GM06990 (cell line): Measurements from ENCODE around the gene ANKRD40.

Experiments
- DNase-seq: peaks from one replicate; pipeline ENCODE4 v3.0.0-alpha.2; 2011; ENCODE audit not compliant: insufficient read length; ENCODE audit errors: extremely low read depth
- H3K27me3 ChIP-seq: replicated peaks from 2 replicates; pipeline ENCODE4 v1.6.0; 2011; ENCODE audit warnings: low read length; ENCODE audit not compliant: control insufficient read depth, insufficient read depth
- H3K36me3 ChIP-seq: 2 replicates; pipeline ENCODE4 v1.5.1; 2011; ENCODE audit warnings: low read length; ENCODE audit not compliant: control insufficient read depth, insufficient read depth
- H3K4me3 ChIP-seq: replicated peaks from 2 replicates; pipeline ENCODE4 v1.5.1; 2011; ENCODE audit warnings: low read depth, mild to moderate bottlenecking, control low read depth, low read length
- CTCF ChIP-seq: IDR thresholded peaks from 2 replicates; pipeline ENCODE4 v1.5.1; 2011; ENCODE audit warnings: low read length, control low read depth, mild to moderate bottlenecking, inconsistent platforms; ENCODE audit not compliant: insufficient read depth, poor library complexity, severe bottlenecking

The ANKRD40 gene

DNA sequence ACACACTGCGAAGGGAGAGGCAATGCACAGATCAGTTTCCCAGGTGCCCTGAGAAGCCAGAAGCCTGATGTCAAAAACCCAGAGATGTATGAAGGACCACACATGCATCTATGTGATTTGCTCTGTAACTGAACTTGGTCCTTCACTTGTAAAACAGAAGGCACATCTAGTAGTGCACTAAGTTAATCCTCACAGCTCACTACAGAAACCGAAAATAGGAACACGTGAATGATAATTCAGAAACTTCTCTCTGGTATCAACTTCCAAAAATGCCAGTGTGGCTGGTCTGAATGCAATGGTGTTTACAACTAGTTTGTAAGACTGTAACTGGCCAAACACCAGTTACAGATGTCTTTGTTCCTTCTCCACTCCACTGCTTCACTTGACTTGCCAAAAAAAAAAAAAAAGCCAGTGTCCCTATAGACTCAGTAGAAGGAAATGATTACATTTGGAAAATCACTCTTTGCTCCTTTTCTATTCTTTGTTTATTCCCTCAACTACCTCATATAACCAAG, 11.3 kb downstream of the ANKRD40 start:
- Histone ChIP-seq H3K27me3 (no peaks in the 10 kb centered on the region), H3K4me3 (no peak overlapping the region), H3K36me3 (peaks cover 32% of the 10 kb centered on the region)
- no peak for DNase-seq
- no peak for TF ChIP-seq CTCF

DNA sequence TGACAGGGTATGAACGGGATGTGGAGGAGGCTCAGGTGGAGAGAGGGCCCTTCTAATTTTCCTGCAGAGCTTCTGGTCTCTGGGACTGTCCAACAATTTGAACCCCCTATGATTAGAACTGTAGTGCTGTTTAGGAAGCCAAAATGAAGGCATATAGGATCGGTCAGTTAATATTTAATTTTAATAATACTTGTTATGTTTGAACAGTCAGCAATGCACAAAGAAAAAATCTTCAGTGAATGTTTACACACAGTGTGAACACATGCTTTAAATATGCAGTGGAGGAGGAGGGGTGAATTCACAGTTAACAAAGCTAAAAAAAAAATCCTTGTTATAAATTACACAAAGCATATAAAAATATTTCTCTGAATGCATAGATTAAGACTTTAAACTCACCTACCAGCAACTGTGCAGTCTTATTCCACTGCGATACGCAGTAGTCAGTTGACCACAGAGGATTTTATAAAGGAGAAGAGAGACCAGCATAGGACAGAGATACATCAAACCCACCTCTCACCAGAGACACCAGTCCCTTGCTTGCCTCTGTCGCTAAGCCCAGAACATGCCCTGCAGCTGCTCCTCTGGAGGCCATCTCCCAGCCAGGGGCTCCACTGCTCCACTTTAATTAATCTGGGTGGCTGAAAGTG, 14.6 kb downstream of the ANKRD40 start:
- DNase-seq, result no peak
- Histone ChIP-seq H3K4me3 (no peak overlapping the region), H3K36me3 (peaks cover 25% of the 10 kb centered on the region), H3K27me3 (no peaks in the 10 kb centered on the region)
- TF ChIP-seq CTCF, result no peak

- no peak overlapping the region for H3K4me3 ChIP-seq
- no peaks in the 10 kb centered on the region for H3K27me3 ChIP-seq
- peaks cover 23% of the 10 kb centered on the region for H3K36me3 ChIP-seq
- no peak for DNase-seq
- TF ChIP-seq CTCF, result no peak
Observed at GRCh38 chr17:50692448-50693035, 15.2 kb downstream of the ANKRD40 start.

- Histone ChIP-seq H3K4me3 (no peak overlapping the region), H3K27me3 (no peaks in the 10 kb centered on the region), H3K36me3 (peaks cover 20% of the 10 kb centered on the region)
- no peak for DNase-seq
- no peak for TF ChIP-seq CTCF
Observed at GRCh38 chr17:50691550-50692447, 15.9 kb downstream of the ANKRD40 start.

DNA sequence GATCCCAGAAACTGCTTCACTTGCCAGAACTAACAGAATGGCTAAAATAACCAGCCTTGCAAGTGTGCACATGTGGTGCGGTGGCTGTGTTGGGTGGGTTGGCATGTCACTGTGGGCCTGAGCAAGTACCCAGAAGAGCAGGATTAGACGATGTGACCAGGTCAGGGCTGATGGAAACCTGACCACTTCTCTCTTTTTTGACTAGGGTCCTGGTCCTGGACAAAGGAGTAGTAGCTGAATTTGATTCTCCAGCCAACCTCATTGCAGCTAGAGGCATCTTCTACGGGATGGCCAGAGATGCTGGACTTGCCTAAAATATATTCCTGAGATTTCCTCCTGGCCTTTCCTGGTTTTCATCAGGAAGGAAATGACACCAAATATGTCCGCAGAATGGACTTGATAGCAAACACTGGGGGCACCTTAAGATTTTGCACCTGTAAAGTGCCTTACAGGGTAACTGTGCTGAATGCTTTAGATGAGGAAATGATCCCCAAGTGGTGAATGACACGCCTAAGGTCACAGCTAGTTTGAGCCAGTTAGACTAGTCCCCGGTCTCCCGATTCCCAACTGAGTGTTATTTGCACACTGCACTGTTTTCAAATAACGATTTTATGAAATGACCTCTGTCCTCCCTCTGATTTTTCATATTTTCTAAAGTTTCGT, 16.7 kb downstream of the ANKRD40 start:
- Histone ChIP-seq H3K36me3 (peaks cover 19% of the 10 kb centered on the region), H3K4me3 (no peak overlapping the region), H3K27me3 (no peaks in the 10 kb centered on the region)
- no peak for TF ChIP-seq CTCF
- no peak for DNase-seq
